Fibroblast of skin of abdomen (primary cell): ENCODE results near the gene GNLY.
A peak's percentile ranks its signal among the peaks of the same experiment; 100 is the strongest.
"Not testable (repeated sequence)": the region's sequence is repeated elsewhere in the genome, so short reads cannot be mapped to it uniquely, and the experiment has no call there.

Experiments used
- DNase-seq: peaks from one replicate; pipeline ENCODE4 v3.0.0-alpha.2; 2013

GNLY gene

GRCh38 chr2:85665264-85665937, 28.8 kb upstream of the GNLY start:
- no peak for DNase-seq

DNA sequence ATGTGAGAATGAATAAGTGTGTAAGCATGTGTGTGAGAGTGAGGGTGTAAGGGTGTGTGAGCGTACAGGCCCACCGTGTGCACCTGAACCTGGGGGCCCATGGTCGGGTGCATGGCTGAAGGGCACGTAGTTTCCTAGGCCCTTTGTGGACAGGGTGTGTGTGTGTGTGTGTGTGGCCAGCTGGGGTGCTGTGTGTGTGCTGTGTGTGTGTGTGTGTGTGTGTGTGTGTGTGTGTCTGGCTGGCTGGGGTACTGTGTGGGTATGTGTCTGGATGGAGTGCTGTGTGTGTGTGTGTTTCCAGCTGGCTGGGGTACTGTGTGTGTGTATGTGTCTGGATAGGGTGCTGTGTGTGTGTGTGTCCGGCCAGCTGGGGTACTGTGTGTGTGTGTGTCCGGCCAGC, 28.1 kb upstream of the GNLY start:
- no peak for DNase-seq

DNA sequence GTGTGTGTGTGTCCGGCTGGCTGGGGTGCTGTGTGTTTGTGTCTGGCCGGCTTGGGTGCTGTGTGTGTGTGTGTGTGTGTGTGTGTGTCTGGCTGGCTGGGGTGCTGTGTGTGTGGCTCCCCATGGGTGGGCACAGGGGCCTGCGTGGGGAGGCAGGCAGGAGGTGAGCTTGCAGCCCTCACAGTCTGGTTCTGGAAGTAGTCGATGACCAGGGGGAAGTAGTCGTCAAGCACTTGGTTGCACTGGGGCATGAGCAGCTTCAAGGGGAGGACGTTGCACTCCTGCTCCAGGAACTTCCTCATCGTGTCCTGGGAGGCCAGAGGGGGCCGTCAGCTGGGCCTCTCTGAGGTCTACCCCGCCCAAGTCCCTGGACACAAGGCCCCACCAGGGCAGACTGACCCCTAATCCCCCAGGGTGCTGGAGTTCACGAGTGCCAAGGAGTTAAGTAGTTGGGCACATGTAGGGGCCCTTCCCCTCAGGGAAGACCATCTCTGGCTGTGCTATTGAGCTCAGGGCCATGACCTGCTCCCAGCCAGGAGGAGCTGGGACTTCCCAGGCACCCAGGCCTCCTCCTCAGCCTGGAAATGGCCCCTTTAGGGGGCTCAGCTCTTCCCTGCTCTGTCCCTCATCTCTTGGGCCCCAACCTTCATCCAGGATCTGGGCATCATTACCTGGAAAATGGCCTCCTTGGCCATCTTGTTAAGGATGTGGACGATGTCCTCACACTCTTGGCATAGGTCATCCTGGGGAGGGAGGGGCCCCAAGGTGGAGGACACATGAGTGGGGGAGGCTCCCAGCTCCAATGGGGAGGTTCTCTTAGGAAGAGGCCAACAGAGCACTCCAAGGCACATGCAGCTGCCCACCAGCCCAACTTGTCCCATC, 27.5 kb upstream of the GNLY start:
- DNase-seq = no peak

DNA sequence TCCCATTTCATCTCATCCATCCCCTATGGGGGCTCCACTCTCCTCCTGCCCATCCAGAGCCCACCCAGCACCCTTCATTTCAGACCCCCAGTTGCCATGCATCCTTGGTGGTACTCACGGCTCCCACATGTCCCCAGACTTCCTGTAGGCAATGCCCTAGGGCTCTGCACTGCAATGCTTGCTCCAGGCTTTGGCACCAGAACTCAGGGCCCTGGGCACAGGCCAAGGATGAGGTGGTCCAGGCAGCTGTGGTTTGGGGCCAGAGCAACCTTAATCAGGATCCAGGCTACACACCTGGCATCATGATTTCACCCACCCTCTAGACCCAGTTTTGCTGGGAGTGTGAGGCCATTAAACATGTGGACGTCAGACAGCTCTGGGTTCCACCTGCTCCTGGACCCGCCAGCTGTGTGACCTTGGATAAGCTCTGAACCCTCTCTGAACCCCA, 26.6 kb upstream of the GNLY start:
- DNase-seq = no peak

DNA sequence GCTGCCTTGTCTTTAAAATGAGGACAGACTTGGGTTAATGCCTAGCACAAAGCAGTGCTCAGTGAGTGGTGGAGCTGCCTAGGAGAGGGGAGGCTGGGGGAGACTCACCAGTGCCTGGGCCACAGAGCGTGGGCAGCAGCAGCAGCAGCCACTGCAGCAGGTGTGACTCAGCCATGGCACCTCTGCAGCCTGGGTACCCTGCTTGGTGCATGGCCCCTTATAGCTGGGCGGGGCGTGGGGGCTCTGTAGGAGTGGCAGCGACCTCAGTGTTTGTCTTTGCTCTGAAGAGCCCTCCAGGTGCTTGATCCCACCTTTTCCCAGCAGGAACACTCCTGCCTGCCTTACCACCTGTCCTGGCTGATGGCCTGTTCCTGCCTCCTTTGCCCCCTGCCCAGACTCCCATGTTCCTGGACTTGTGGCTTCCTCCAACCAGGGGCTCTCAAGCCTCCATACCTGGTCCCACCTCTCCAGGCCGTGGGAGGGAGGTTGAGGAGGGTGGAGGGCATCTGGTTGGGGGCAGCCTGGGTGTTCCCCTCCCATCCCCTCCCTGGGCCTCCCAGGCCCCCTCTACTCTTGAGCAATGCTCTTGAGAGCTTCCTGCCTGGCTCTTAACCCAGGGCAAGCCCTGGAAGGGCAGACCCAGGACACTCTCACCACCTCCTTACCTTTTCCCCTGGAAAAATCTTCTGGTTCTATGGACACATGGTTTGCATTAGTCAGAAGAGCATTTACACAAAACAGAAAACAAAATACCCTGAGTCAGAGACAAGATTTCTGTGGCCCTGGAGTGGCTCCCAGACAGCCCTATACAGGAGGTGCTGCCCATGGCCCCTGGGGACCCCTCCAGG, 25.9 kb upstream of the GNLY start, which contains the start of gene SFTPB:
Gene SFTPB, minus strand, starts transcription at position 191 of the 848 bp plus-strand sequence. Its CDS starts 16 bp downstream, at position 175.
- peak; percentile 47 for DNase-seq

DNA sequence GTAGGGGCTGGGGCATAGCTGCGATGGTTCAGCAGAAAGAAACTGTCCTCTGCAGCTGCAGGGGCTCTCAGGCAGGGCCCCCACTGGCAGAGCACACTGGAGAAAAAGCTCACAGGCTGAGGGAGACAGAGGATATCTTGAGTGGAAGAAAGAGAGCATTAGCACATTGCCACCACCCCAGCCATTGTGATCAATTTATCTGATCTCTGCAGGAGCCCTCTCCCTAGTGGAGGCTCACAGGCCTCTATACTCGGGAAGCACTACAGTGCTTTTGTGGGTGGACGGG, 25.4 kb upstream of the GNLY start:
- no peak for DNase-seq

- DNase-seq = no peak
Measured at GRCh38 chr2:85669549-85669948, 24.6 kb upstream of the GNLY start.

- DNase-seq = not testable (repeated sequence)
Measured at GRCh38 chr2:85670416-85670815, 23.7 kb upstream of the GNLY start.

DNA sequence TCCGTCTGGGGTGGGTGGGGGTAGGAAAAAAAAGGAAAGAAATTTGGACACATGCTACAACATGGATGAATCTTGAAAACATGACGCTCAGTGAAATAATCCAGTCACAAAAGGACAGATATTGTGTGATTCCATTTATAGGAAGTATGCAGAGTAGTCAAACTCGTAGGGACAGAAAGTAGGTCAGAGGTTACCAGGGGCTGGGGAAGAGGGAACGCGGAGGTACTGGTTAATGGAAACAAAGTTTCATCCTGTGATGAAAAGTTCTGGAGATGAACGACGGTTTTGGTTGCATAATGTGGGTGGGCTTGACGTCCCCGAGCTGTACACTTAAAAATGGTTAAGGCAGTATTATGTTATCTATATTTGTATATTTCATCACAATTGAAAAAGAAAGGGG, 21.7 kb upstream of the GNLY start:
- DNase-seq = no peak

GRCh38 chr2:85673716-85674375, 20.3 kb upstream of the GNLY start:
- no peak for DNase-seq

DNA sequence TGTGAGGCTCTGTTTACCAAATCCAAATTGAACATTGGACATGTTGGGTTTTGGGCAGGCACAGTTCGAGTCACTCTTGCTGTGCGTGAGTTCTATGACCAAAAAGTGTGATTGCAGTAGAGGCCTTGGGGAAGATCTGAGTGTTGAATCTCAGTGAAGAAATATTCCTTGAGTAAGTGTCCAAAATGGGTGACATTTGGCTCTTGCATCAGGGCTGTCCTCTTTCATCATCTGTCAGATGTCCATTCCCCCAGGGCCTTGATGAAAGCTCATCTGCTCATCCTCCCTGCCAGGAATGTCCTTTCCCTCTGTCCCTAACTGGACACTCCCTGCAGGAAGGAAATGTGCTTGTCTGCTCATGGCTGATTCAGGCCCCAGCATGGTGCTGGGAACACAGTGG, 19.7 kb upstream of the GNLY start:
- DNase-seq = no peak

GRCh38 chr2:85675427-85675826, 18.7 kb upstream of the GNLY start:
- no peak for DNase-seq

DNA sequence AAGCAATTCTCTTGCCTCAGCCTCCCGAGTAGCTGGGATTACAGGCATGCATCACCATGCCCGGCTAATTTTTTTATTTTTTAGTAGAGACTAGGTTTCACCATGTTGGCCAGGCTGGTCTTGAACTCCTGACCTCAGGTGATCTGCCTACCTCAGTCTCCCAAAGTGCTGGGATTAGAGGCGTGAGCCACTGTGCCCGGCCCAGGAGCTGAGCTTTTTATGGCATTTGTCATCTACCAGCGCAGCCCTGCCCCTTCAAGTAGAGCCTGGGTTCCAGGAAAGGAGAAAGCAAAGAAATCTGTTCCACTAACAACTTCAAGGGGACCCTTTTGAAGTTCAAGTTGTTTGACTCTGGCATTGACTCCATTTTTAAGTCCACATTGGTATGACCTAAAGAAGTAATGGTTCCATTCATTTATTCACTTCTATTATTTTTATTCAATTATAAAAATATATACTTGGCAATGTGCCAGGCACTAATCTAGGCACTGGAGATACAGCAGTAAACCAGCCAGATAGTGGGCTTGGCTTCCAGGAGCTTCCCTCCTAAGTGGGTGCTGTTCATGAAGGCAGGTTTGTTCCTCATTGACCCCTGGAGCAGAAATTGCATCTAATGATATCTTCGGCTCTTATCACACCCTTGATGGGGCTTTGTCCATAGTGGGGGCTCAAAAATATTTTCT, 18.2 kb upstream of the GNLY start:
- DNase-seq = no peak

DNA sequence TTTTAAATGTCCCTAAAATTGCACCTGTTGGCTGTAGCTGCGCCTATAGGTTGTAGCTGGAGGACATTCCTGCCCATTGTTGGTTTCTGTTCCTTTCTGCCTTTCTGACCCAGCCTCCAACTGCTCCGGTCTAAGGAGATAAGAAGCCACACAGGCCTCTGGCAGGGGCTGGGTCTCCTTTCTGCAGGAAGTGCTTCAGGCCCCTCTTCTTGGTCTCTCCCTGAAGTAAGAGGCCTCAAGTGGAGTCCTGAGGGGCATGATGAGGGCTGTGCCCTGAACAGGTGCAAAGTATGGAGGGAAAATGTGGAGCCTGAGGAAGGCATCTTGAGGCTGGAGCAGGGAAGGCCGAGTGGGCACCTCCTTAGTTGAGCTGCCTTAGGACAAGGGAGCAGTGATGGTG, 15.8 kb upstream of the GNLY start:
- no peak for DNase-seq

DNA sequence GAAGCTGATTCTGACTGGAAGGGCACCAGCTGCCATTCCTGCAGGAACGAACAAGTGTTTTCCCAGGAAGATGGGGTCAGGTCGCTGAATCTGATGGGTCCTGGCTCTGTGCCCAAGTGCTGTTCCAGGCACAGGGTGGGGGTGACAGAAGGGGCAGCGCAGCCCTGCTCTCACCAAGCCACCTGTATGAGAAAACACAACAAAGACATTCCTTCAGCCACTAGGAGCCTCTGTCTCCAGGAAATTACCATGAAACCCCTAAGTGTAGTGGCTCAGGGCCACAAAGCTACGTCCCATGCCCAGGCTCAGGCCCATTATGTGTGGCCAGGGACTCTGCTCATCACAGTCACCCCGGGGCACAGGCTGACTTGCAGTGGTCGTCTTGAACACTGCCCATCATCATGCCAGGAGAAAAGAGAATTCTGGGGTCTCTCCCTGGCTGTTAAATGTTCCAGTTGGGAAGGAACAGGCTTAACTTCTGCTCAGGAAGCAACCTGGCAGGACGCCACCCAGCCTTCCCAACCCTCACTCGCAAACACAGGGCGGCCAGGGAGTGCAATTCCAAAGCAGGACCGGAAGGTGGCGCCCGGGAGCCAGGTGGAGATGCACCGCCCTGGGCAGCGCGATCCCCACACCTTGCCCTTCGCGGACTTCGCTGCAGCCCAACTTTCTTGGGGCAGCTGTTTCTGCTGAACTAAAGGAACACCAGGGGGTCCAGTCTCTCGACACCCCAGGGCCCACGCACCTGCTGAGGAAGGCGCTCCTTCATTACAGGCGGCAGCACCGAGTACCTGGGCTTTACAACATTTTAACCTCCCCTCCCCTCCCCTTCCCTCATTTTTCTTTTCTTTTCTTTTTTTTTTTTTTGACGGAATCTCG, 15.1 kb upstream of the GNLY start:
- DNase-seq = peak; percentile 70

- DNase-seq = no peak
Measured at GRCh38 chr2:85680707-85681371, 13.3 kb upstream of the GNLY start.

DNA sequence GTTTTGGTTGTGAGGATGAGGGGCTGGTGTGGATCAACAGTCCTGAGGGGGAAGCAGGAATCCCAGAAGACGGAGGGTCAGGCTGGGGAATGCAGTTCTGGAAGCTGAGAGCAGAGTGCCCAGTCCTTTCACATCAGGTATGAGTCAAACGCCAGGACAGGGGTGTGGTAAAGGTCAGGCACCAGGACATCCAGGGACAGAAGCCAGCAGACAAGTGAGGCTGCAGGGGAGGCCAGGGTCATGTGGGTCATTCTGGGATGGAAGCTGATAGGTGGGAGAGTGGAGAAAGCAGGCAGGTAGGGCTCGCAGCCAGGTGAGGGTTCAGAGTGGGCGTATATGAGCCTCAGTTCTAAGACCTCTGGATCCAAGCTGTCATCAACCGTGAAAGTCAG, 12.8 kb upstream of the GNLY start:
- DNase-seq = no peak

DNA sequence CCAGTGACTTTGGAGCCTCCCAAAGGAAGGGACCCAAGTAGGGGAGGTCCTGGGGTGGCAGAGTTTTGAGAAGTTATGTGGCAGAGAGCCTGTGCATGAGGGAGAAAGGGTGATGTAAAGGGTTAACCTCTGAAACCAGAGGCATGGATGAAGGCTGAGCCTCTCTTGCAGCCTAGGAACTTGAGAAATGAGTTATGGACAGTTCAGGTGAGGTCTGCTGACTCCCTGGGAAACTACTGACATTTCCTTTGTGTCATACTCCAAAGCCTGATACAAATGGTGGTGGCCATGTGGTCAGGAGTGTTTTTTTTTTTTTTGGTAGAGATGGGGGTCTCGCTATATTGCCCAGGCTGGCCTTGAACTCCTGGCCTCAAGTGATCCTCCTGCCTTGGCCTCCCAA, 12.4 kb upstream of the GNLY start:
- DNase-seq = no peak

DNA sequence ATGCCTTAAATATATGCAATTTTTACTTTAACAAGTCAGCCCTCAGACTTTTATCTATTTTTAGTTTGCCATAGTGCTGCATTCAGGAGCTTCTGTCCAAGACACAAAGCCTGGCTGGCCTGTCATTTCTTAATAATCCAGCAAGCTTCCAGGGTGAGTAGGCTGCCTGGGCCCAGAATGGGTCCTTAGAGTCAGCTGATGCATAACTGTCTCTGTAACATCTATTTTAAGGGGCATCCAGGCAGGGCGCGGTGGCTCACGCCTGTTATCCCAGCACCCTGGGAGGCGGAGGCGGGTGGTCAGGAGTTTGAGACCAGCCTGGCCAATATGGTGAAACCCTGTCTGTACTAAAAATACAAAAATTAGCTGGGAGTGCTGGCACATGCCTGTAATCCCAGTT, 11.8 kb upstream of the GNLY start:
- no peak for DNase-seq

GRCh38 chr2:85684380-85684779, 9.8 kb upstream of the GNLY start:
- DNase-seq = no peak

GRCh38 chr2:85684806-85685205, 9.4 kb upstream of the GNLY start:
- DNase-seq = no peak
